OCI-LY7 (cell line): ENCODE measurements around the gene ITGA2. TPM values are rescaled to one million over a fixed set of nuclear protein-coding genes. Genes with fewer than 3 reads are reported as not detected.

Experiments used
- BruUV-seq: library from RNA; stranded (reverse); fragments of 400-500 nt; replicated peaks from 2 replicates; lab custom pipeline; 2021; lab: Mats Ljungman, UMichigan
- CTCF ChIA-PET: fragments of 300-600 bp; sonication (Branson Sonifier 250); formaldehyde crosslinking; loops from one replicate; lab custom pipeline; 2022; ENCODE audit warnings: antibody characterized with exemption; ENCODE audit not compliant: unreplicated experiment; lab: Charles Lee
- POLR2A ChIA-PET: fragments of 300-600 bp; sonication (Branson Sonifier 250); formaldehyde crosslinking; loops from one replicate; lab custom pipeline; 2022; ENCODE audit warnings: antibody characterized with exemption; lab: Charles Lee
- DNase-seq: peaks from one replicate; pipeline ENCODE4 v3.0.0-alpha.2; 2015; ENCODE audit warnings: low spot score
- H2AFZ ChIP-seq: fragments of 200-600 bp; sonication (generic), shearing (Covaris generic); 2 replicates; pipeline ENCODE4 v1.6.1; 2014; ENCODE audit warnings: mild to moderate bottlenecking, antibody characterized with exemption, low read length, moderate library complexity
- H3K27ac ChIP-seq: fragments of 200-600 bp; sonication (generic); 2 replicates; pipeline ENCODE4 v1.5.1; 2014; ENCODE audit warnings: mixed run types, low read depth, mild to moderate bottlenecking, moderate library complexity, low read length, inconsistent platforms; ENCODE audit not compliant: poor library complexity, severe bottlenecking
- H3K36me3 ChIP-seq: fragments of 200-600 bp; sonication (generic); 2 replicates; pipeline ENCODE4 v1.6.1; 2014; ENCODE audit warnings: mild to moderate bottlenecking, antibody characterized with exemption, low read length, moderate library complexity, mixed read lengths; ENCODE audit not compliant: insufficient read depth
- H3K4me1 ChIP-seq: fragments of 200-600 bp; sonication (generic); 2 replicates; pipeline ENCODE4 v1.5.1; 2014; ENCODE audit warnings: mild to moderate bottlenecking, low read length; ENCODE audit not compliant: insufficient read depth, poor library complexity, severe bottlenecking
- H3K4me2 ChIP-seq: fragments of 200-600 bp; sonication (generic); 2 replicates; pipeline ENCODE4 v1.6.1; 2014; ENCODE audit warnings: mild to moderate bottlenecking, low read length
- H3K4me3 ChIP-seq: fragments of 200-600 bp; sonication (generic); 2 replicates; pipeline ENCODE4 v1.5.1; 2014; ENCODE audit warnings: mild to moderate bottlenecking, low read depth, low read length; ENCODE audit not compliant: poor library complexity, severe bottlenecking
- H3K79me2 ChIP-seq: fragments of 200-600 bp; sonication (generic); 2 replicates; pipeline ENCODE4 v1.6.1; 2016; ENCODE audit warnings: low read depth, mild to moderate bottlenecking, low read length, moderate library complexity, mixed read lengths; ENCODE audit not compliant: insufficient read depth
- H3K9me2 ChIP-seq: fragments of 200-600 bp; sonication (generic); 2 replicates; pipeline ENCODE4 v1.6.1; 2016; ENCODE audit warnings: mild to moderate bottlenecking, low read length, mixed read lengths; ENCODE audit not compliant: insufficient read depth
- H3K9me3 ChIP-seq: fragments of 200-600 bp; sonication (generic); 2 replicates; pipeline ENCODE4 v1.6.1; 2014; ENCODE audit warnings: mild to moderate bottlenecking, mixed run types, low read length, mixed read lengths
- H4K20me1 ChIP-seq: fragments of 200-600 bp; sonication (generic); 2 replicates; pipeline ENCODE4 v1.6.1; 2014; ENCODE audit warnings: mild to moderate bottlenecking, antibody characterized with exemption, low read length, moderate library complexity, mixed read lengths; ENCODE audit not compliant: insufficient read depth
- EZH2phosphoT487 ChIP-seq: fragments of 200-600 bp; sonication (generic); IDR thresholded peaks from 2 replicates; pipeline ENCODE4 v1.6.1; 2018; ENCODE audit warnings: low read depth, borderline replicate concordance, mild to moderate bottlenecking, mixed run types, antibody characterized with exemption, low read length, moderate library complexity, mixed read lengths
- intact Hi-C: fragments of 100-400 bp; cut with micrococcal nuclease; formaldehyde crosslinking; loops from one replicate; pipeline ENCODE4 v1.10.0; 2022; ENCODE audit not compliant: unreplicated experiment
- total RNA-seq, 2 experiments: library from RNA; depleted of rRNA in 1 of 2; stranded (reverse); fragments of >200 nt in 1 of 2; shearing (Covaris generic) in 1 of 2; gene quantifications; 2 replicates each; pipeline ENCODE4 v1.2.3, GENCODE V29; 2014 to 2022
- TF ChIP-seq, protein P1 (sequence below): fragments of 200-600 bp; sonication (generic); conservative IDR thresholded peaks from 2 replicates; pipeline ENCODE4 v1.5.1; 2014; ENCODE audit warnings: mild to moderate bottlenecking, antibody characterized with exemption, low read length, moderate library complexity, mixed read lengths

ITGA2 gene
- total RNA-seq, 2 experiments from 2014 or later, result not detected

DNA sequence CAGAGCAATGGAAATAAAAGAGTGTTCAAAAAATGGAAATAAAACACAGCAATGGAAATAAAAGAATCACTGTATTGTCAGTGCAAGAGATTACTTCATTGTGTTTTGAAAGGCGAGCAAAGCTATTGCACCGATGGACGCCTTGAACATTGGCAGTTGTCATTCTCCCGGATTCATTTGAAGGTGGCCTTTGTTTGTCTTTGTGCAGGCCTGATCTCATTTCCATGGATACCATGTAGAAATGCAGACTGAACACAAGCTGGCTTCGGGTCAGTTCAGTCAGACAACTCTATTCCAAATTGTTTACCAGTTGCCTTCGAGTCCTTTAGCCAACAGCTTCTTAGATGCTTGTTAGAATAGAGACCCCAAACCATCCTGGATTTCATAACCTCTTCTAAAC, 8.3 kb downstream of the ITGA2 start:
- no peak overlapping the region for H2AFZ ChIP-seq
- no peaks in the 10 kb centered on the region for H4K20me1 ChIP-seq
- no peaks in the 10 kb centered on the region for H3K9me3 ChIP-seq
- no peak for TF ChIP-seq EZH2phosphoT487
- TF ChIP-seq, protein P1, sequence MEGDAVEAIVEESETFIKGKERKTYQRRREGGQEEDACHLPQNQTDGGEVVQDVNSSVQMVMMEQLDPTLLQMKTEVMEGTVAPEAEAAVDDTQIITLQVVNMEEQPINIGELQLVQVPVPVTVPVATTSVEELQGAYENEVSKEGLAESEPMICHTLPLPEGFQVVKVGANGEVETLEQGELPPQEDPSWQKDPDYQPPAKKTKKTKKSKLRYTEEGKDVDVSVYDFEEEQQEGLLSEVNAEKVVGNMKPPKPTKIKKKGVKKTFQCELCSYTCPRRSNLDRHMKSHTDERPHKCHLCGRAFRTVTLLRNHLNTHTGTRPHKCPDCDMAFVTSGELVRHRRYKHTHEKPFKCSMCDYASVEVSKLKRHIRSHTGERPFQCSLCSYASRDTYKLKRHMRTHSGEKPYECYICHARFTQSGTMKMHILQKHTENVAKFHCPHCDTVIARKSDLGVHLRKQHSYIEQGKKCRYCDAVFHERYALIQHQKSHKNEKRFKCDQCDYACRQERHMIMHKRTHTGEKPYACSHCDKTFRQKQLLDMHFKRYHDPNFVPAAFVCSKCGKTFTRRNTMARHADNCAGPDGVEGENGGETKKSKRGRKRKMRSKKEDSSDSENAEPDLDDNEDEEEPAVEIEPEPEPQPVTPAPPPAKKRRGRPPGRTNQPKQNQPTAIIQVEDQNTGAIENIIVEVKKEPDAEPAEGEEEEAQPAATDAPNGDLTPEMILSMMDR, result no peak
- intact Hi-C loops, result no loop called here
- ChIA-PET POLR2A (no interaction called here), CTCF (no interaction called here)
- no peak for DNase-seq
- H3K4me1 ChIP-seq, result no peaks in the 10 kb centered on the region
- no peak overlapping the region for H3K4me3 ChIP-seq
- H3K79me2 ChIP-seq, result no peaks in the 10 kb centered on the region
- H3K4me2 ChIP-seq, result no peak overlapping the region
- H3K27ac ChIP-seq, result no peak overlapping the region
- no peaks in the 10 kb centered on the region for H3K36me3 ChIP-seq
- no peaks in the 10 kb centered on the region for H3K9me2 ChIP-seq
- no TSS peak for BruUV-seq

GRCh38 chr5:52998552-52999313, 9.6 kb downstream of the ITGA2 start:
- no peak overlapping the region for H3K4me2 ChIP-seq
- H2AFZ ChIP-seq, result no peak overlapping the region
- H3K79me2 ChIP-seq, result no peaks in the 10 kb centered on the region
- TF ChIP-seq, protein P1, result no peak
- TF ChIP-seq EZH2phosphoT487, result no peak
- H3K27ac ChIP-seq, result no peak overlapping the region
- POLR2A ChIA-PET, result interaction anchor here (0.7 to 1.0 kb wide), 2 partner anchors 21 to 199 kb away, joined by 3 read pairs; no protein-coding TSS in a partner anchor
- DNase-seq, result no peak
- no peak overlapping the region for H3K4me3 ChIP-seq
- H3K9me3 ChIP-seq, result no peaks in the 10 kb centered on the region
- no peaks in the 10 kb centered on the region for H3K4me1 ChIP-seq
- CTCF ChIA-PET, result no interaction called here
- no peaks in the 10 kb centered on the region for H3K9me2 ChIP-seq
- BruUV-seq, result no TSS peak
- no peaks in the 10 kb centered on the region for H4K20me1 ChIP-seq
- intact Hi-C loops, result no loop called here
- H3K36me3 ChIP-seq, result no peaks in the 10 kb centered on the region

DNA sequence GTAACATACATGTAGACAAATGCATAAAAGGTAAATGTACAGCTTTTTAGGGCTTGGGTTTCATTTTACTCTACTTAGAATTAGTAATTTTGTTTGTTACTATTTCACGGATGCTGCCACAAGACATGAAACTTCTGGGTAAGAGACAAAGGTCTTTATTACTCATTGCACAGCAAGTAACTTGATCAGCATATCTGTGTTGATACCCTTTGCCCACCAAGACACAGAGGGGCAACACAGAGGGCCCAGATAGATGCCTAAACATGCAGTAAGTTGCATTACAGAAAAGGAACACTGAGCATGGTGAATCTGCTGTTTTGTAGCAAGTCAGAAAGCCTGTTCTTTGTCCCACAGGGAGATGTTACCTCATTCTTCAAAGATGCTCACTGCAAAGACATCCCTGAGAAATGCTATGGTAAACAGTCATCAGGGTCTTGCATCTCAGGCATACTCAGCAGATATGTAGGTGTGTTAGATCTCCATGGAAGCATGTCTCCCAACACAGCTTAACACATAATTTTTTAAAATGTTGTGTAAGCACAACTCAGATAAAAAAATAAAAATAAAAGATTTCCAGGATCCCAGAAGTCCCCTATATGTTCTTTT, 10.3 kb downstream of the ITGA2 start:
- Histone ChIP-seq H3K4me3 (no peak overlapping the region), H3K36me3 (no peaks in the 10 kb centered on the region), H3K9me2 (no peaks in the 10 kb centered on the region), H3K4me1 (no peaks in the 10 kb centered on the region), H3K79me2 (no peaks in the 10 kb centered on the region), H3K27ac (no peak overlapping the region), H3K9me3 (no peaks in the 10 kb centered on the region), H2AFZ (no peak overlapping the region), H3K4me2 (no peak overlapping the region), H4K20me1 (no peaks in the 10 kb centered on the region)
- POLR2A ChIA-PET, result no interaction called here
- DNase-seq, result no peak
- intact Hi-C loops, result no loop called here
- TF ChIP-seq, protein P1, result no peak
- no peak for TF ChIP-seq EZH2phosphoT487
- no TSS peak for BruUV-seq
- CTCF ChIA-PET, result no interaction called here
